ENCODE data around the gene HNRNPDL.
"Not testable (repeated sequence)": the region's sequence is repeated elsewhere in the genome, so short reads cannot be mapped to it uniquely, and the experiment has no call there.

The HNRNPDL gene

DNA sequence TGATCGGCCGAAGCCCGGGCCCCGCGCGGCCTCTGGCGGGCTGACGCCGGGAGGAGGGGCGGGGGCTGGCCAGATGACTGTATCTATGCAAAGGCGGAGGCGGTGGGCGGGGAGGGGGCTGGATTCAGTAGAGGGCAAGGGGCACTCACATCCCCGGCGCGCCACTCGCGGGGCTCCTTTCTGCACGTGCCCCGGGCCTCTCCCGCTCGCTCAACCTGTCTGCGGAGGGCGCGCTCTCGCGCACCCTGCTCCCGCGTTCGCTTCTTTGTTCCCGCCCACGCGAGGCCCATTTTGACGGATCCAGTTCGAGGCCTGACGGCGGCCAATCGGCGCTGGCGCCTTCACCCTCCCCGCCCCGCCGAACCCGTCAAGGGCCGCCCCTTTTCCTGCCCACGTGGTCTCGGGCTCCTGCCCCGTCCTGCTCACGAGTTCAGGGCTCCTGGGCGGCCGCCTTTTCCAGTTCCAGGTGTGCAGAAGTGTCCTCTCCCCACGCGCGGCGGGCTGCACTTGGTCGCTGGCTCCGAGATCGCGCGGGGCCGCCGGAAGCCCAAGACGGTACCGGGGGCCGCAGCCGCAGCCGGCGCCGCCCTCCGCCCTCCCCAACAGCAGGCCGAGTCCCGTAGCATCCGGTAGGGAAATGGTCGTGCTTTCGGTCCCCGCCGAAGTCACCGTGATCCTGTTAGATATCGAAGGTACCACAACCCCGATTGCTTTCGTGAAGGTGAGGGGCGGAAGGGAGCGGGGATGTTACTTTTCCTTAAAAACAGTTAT lies at the start of gene HNRNPDL, which contains the start of gene ENOPH1:
TSS of gene HNRNPDL (minus strand) at position 270 of the 771 bp plus-strand sequence. CDS start 772 bp downstream, outside the sequence.
TSS of gene ENOPH1 (plus strand) at position 398 of the 771 bp plus-strand sequence. CDS start at position 638, 240 bp downstream.
- peaks cover 50% of the 10 kb centered on the region for H3K4me1 Mint-ChIP-seq (ENCODE audit: low read depth)

DNA sequence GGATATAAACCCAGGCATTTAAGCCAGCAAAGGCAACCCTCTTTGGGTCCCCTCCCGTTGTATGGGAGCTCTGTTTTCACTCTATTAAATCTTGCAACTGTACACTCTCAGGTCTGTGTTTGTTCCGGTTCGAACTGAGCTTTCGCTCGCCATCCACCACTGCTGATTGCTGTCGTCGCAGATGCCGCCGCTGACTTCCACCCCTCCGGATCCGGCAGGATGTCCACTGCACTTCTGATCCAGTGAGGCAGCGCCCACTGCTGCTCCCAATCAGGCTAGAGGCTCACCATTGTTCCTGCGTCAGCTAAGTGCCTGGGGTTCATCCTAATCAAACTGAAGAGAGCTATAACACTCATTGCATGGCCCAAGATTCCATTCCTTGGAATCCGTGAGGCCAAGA lies 49.3 kb upstream of the HNRNPDL start:
- no peak overlapping the region for H3K27ac Mint-ChIP-seq
- peaks cover 6% of the 10 kb centered on the region for H3K36me3 Mint-ChIP-seq (ENCODE audit: low read depth)
- no peaks in the 10 kb centered on the region for H3K9me3 Mint-ChIP-seq
- H3K27me3 Mint-ChIP-seq (ENCODE audit: low read depth), result no peaks in the 10 kb centered on the region
- H3K4me3 Mint-ChIP-seq, result no peak overlapping the region
- no peaks in the 10 kb centered on the region for H3K4me1 Mint-ChIP-seq (ENCODE audit: low read depth)
- no peak for DNase-seq (ENCODE audit: low spot score)

More for the DNA sequence above, at the start of gene HNRNPDL, which contains the start of gene ENOPH1:
- no peaks in the 10 kb centered on the region for H3K9me3 Mint-ChIP-seq
- peak; percentile 99 for DNase-seq (ENCODE audit: low spot score)
- peak within 1 kb of the TSS; percentile 100 for H3K27ac Mint-ChIP-seq
- H3K36me3 Mint-ChIP-seq (ENCODE audit: low read depth), result peaks cover 55% of the 10 kb centered on the region
- H3K4me3 Mint-ChIP-seq, result peak within 1 kb of the TSS; percentile 100
- H3K27me3 Mint-ChIP-seq (ENCODE audit: low read depth), result no peaks in the 10 kb centered on the region

DNA sequence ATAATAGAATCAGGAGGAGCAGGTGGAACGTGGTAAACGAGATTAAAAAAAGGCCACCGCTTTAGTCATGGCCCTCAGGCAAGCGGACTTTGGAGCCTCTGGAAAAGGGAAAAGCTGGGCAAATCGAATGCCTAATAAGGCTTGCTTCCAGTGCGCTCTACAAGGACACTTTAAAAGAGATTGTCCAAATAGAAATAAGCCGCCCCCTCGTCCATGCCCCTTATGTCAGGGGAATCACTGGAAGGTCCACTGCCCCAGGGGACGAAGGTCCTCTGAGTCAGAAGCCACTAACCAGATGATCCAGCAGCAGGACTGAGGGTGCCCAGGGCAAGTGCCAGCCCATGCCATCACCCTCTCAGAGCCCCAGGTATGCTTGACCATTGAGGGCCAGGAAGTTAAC lies 47.2 kb upstream of the HNRNPDL start:
- H3K9me3 Mint-ChIP-seq; H3K4me1 Mint-ChIP-seq (ENCODE audit: low read depth); H3K27me3 Mint-ChIP-seq (ENCODE audit: low read depth); H3K36me3 Mint-ChIP-seq (ENCODE audit: low read depth); H3K27ac Mint-ChIP-seq; DNase-seq (ENCODE audit: low spot score); H3K4me3 Mint-ChIP-seq: not testable (repeated sequence)

DNA sequence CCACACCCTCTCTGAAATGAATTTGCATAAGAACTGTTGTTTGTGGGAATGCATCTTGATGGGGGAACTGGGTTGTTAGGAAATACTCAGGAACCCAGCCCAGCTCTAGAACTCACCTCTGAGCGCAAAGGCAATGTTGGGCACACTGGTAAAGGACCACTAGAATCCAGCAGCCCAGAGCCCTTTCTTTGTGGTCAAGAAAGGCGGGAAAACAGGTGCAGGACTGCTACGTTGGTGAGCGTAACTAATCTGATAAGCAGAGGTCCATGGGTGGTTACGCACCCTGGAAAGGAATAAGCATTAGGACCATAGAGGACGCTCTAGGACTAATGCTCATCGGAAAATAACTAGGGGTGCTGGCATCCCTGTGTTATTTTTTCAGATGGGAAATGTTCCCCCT lies 45.7 kb upstream of the HNRNPDL start:
- not testable (repeated sequence) for H3K9me3 Mint-ChIP-seq; DNase-seq (ENCODE audit: low spot score); H3K36me3 Mint-ChIP-seq (ENCODE audit: low read depth); H3K27me3 Mint-ChIP-seq (ENCODE audit: low read depth); H3K27ac Mint-ChIP-seq; H3K4me3 Mint-ChIP-seq; H3K4me1 Mint-ChIP-seq (ENCODE audit: low read depth)

DNA sequence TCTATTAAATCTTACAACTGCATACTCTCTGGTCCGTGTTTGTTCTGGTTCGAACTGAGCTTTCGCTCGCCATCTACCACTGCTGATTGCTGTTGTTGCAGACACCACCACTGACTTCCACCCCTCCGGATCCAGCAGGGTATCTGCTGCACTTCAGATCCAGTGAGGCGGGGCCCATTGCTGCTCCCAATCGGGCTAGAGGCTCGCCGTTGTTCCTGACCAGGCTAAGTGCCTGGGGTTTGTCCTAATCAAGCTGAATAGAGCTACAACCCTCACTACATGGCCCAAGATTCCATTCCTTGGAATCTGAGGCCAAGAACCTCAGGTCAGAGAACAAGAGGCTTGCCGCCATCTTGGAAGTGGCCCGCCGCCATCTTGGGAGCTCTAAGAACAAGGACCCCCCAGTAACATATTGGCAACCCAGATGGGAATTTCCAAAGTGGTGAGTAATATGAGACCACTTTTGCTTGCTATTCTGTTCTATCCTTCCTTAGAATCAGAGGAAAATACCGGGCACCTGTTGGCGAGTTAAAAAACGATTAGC lies 43.4 kb upstream of the HNRNPDL start:
- H3K36me3 Mint-ChIP-seq (ENCODE audit: low read depth), result peaks cover 2% of the 10 kb centered on the region
- H3K4me1 Mint-ChIP-seq (ENCODE audit: low read depth), result no peaks in the 10 kb centered on the region
- no peaks in the 10 kb centered on the region for H3K27me3 Mint-ChIP-seq (ENCODE audit: low read depth)
- no peaks in the 10 kb centered on the region for H3K9me3 Mint-ChIP-seq
- H3K4me3 Mint-ChIP-seq, result no peak overlapping the region
- no peak overlapping the region for H3K27ac Mint-ChIP-seq
- no peak for DNase-seq (ENCODE audit: low spot score)

DNA sequence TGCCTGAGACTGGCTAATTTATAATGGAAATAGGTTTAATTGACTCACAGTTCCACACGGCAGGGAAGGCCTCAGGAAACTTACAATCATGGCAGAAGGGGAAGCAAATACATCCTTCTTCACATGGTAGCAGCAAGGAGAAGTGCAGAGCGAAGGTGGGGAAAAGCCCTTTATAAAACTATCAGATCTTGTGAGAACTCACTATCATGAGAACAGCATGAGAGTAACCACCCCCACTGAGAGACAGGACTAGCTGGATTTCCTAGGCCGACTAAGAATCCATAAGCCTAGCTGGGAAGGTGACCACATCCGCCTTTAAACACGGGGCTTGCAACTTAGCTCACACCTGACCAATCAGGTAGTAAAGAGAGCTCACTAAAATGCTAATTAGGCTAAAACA lies 42.8 kb upstream of the HNRNPDL start:
- H3K27me3 Mint-ChIP-seq (ENCODE audit: low read depth); H3K9me3 Mint-ChIP-seq; H3K4me1 Mint-ChIP-seq (ENCODE audit: low read depth); H3K36me3 Mint-ChIP-seq (ENCODE audit: low read depth); H3K4me3 Mint-ChIP-seq; DNase-seq (ENCODE audit: low spot score); H3K27ac Mint-ChIP-seq: not testable (repeated sequence)

DNA sequence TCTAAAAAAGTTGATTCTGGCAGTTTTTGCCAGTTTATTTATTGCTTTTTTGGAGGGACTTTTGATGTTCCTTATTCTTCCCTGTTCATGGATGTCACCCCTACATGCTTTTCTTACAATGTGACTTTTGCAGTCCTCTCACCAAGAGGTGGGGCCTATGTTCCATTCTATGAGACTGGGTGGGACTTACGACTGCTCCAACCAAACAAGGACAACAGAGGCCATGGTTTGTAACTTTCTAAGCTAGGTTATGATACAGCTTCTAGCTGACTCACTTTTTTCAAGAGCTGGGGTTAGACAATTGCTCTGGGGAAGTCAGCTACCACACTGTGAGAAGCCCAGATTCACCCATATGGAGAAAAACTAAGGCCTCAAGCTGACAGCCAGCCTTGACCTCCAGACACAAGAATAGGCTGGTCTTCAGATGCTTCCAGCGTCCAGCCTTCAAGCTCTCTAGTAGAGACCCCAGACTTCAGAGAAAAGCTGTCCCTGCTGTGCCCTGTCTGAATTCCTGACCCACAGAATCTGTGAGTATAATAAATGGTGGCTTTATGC lies 39.6 kb upstream of the HNRNPDL start:
- H3K27ac Mint-ChIP-seq, result no peak overlapping the region
- DNase-seq (ENCODE audit: low spot score), result no peak
- peaks cover 5% of the 10 kb centered on the region for H3K36me3 Mint-ChIP-seq (ENCODE audit: low read depth)
- H3K9me3 Mint-ChIP-seq, result no peaks in the 10 kb centered on the region
- H3K4me3 Mint-ChIP-seq, result no peak overlapping the region
- H3K4me1 Mint-ChIP-seq (ENCODE audit: low read depth), result no peaks in the 10 kb centered on the region
- H3K27me3 Mint-ChIP-seq (ENCODE audit: low read depth), result no peaks in the 10 kb centered on the region

DNA sequence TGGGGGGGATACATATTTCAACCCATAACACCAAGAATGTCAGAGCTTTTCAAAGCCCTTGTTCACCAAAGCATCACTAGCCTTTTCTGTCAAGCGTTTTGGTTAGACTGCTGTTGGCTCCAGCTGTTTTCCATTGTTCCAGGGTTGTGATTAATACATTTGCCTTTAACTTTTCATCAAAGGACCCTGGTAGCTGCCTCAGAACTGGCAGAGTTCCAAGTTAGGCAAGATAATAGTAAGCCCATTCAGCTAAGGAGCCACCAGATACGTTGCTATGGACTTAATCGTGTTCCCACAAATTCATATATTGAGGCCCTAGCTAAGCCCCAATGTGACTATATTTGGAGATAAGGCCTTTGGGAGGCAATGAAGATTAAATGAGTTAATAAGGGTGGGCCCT lies 37.2 kb upstream of the HNRNPDL start:
- Mint-ChIP-seq H3K36me3 (ENCODE audit: low read depth) (peaks cover 13% of the 10 kb centered on the region), H3K9me3 (no peaks in the 10 kb centered on the region)
- no peak for DNase-seq (ENCODE audit: low spot score)

DNA sequence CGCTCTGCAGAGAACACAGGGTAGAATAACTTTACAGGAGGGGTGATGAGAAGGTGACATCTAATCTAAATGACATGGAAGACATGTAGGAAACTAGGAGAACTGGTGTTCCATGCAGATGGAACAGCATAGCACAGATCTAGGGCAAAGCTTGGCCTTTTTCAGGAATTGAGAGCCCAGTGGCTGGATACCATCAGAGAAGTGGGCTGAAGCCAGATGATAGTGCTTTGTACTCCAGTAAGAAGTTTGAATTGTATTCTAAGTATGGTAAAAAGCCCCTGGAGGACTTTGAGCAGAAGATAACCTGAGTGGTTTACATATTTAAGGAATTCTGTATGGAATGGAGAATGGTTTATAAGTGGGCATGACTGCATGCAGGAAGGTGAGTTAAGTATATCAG lies 33.0 kb upstream of the HNRNPDL start:
- Mint-ChIP-seq H3K9me3 (no peaks in the 10 kb centered on the region), H3K4me3 (no peak overlapping the region), H3K4me1 (ENCODE audit: low read depth) (no peaks in the 10 kb centered on the region), H3K27me3 (ENCODE audit: low read depth) (no peaks in the 10 kb centered on the region), H3K36me3 (ENCODE audit: low read depth) (peaks cover 13% of the 10 kb centered on the region), H3K27ac (no peak overlapping the region)
- no peak for DNase-seq (ENCODE audit: low spot score)

More for the DNA sequence above, 37.2 kb upstream of the HNRNPDL start:
- Mint-ChIP-seq H3K4me1 (ENCODE audit: low read depth) (no peaks in the 10 kb centered on the region), H3K4me3 (no peak overlapping the region), H3K27ac (no peak overlapping the region), H3K27me3 (ENCODE audit: low read depth) (no peaks in the 10 kb centered on the region)

DNA sequence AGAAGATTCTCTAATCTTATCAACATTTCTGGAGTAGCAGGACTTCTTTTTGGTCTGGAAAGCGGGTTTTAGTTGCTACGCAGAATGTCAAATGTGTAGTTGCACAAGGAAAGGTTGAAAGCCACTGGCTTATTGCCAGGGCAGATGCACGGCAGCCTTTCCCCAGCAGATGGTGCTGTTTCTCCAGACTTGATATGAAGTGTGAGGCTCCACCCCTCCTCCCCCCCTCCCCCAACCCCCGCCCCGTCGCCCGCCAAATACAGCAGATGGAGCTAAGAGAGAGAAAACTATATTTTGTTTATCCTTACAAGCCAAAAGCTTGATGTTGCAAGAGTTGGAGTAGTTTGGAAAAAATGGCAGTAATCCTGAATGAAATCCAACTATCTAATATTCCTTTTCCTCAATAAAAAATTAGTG lies 32.2 kb upstream of the HNRNPDL start:
- peaks cover 18% of the 10 kb centered on the region for H3K36me3 Mint-ChIP-seq (ENCODE audit: low read depth)
- no peak overlapping the region for H3K27ac Mint-ChIP-seq
- H3K9me3 Mint-ChIP-seq, result no peaks in the 10 kb centered on the region
- no peaks in the 10 kb centered on the region for H3K4me1 Mint-ChIP-seq (ENCODE audit: low read depth)
- H3K4me3 Mint-ChIP-seq, result no peak overlapping the region
- H3K27me3 Mint-ChIP-seq (ENCODE audit: low read depth), result no peaks in the 10 kb centered on the region
- DNase-seq (ENCODE audit: low spot score), result peak; percentile 62

DNA sequence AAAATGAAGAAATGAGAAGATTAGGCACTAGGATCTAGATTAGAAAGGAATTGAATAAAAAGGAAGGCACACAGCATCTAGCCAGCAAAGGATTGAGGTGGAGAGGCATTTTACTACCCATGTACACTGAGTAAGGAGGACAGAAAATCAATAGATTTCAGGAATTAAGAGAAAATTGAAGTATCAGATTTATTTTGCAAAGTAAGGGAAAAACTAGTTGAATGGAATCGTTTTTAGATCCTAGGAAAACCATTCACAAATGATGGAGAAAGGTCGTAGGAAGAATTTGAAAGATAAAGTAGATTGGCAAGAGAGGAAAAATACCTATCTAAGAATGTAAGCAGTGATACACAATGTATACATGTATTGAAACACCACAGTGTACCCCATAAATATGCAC lies 31.4 kb upstream of the HNRNPDL start:
- no peak overlapping the region for H3K4me3 Mint-ChIP-seq
- no peaks in the 10 kb centered on the region for H3K4me1 Mint-ChIP-seq (ENCODE audit: low read depth)
- H3K36me3 Mint-ChIP-seq (ENCODE audit: low read depth), result peaks cover 20% of the 10 kb centered on the region
- H3K27ac Mint-ChIP-seq, result no peak overlapping the region
- H3K27me3 Mint-ChIP-seq (ENCODE audit: low read depth), result no peaks in the 10 kb centered on the region
- no peaks in the 10 kb centered on the region for H3K9me3 Mint-ChIP-seq
- no peak for DNase-seq (ENCODE audit: low spot score)

DNA sequence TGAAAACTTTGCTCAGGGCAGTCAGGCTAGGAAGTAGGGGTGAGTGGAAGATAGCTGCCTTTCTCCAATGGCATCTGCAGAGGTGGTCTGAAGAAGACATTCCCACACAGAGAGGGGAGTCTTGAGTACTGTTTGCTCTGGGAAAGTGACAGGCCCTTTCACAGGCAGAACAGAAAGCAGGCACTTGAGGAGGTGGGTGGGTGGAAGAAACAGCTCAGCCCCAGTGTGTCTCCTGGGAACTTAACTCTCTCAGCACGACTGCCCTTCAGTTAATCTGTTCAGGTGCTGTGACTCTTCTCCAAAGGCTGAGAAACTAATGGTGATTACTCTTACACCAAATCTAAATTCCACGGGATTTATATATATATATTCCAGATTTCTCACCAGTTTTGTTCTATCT lies 28.5 kb upstream of the HNRNPDL start:
- H3K27ac Mint-ChIP-seq, result no peak overlapping the region
- peaks cover 29% of the 10 kb centered on the region for H3K36me3 Mint-ChIP-seq (ENCODE audit: low read depth)
- DNase-seq (ENCODE audit: low spot score), result no peak
- H3K9me3 Mint-ChIP-seq, result no peaks in the 10 kb centered on the region
- no peak overlapping the region for H3K4me3 Mint-ChIP-seq
- H3K27me3 Mint-ChIP-seq (ENCODE audit: low read depth), result no peaks in the 10 kb centered on the region
- no peaks in the 10 kb centered on the region for H3K4me1 Mint-ChIP-seq (ENCODE audit: low read depth)

DNA sequence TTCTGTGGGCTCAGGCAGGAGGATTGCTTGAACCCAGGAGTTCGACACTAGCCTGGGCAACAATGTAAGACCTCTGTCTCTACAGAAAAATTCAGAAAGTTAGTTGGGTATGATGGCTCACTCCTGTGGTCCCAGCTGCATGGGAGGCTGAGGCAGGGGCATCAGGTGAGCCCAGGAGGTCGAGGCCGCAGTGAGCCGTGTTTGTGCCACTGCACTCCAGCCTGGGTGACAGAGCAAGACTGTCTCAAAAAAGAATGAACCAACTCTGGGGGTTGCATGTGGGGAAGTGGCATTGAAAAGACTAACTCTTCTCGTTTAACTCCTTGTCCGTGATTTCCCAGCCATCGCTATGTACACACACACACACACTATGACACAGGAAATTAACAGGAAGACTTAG lies 27.0 kb upstream of the HNRNPDL start:
- no peaks in the 10 kb centered on the region for H3K4me1 Mint-ChIP-seq (ENCODE audit: low read depth)
- H3K4me3 Mint-ChIP-seq, result no peak overlapping the region
- no peak for DNase-seq (ENCODE audit: low spot score)
- no peak overlapping the region for H3K27ac Mint-ChIP-seq
- peaks cover 25% of the 10 kb centered on the region for H3K36me3 Mint-ChIP-seq (ENCODE audit: low read depth)
- no peaks in the 10 kb centered on the region for H3K27me3 Mint-ChIP-seq (ENCODE audit: low read depth)
- H3K9me3 Mint-ChIP-seq, result no peaks in the 10 kb centered on the region

DNA sequence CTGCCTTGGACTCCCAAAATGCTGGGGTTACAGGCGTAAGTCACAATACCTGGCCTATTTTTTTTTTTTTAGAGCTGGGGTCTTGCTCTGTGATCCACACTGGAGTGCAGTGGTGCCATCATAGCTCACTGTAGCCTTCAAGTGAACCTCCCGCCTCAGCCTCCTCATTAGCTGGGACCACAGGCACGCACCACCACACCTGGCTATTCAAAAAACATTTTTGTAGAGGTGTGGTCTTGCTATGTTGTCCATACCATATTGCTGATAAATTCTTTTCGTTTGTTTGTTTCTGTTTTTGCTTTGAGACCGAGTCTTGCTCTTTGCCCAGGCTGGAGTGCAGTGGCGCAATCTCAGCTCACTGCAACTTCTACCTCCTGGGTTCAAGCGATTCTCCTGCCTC lies 21.8 kb upstream of the HNRNPDL start:
- H3K4me1 Mint-ChIP-seq (ENCODE audit: low read depth), result peaks cover 2% of the 10 kb centered on the region
- H3K27ac Mint-ChIP-seq, result no peak overlapping the region
- H3K9me3 Mint-ChIP-seq, result no peaks in the 10 kb centered on the region
- no peaks in the 10 kb centered on the region for H3K27me3 Mint-ChIP-seq (ENCODE audit: low read depth)
- peaks cover 53% of the 10 kb centered on the region for H3K36me3 Mint-ChIP-seq (ENCODE audit: low read depth)
- DNase-seq (ENCODE audit: low spot score), result no peak
- no peak overlapping the region for H3K4me3 Mint-ChIP-seq

Data from T-helper 2 cell treated with Interferon-gamma antibody and Interleukin-4, amounts not matched to agents 5 μg/mL and 100 μg/mL, for 36 hours (primary cell).